Stimulated activated CD8-positive, alpha-beta memory T cell treated with anti-CD3 and anti-CD28 coated beads, Interleukin-15, amount 100 ng/mL, for 4 hours (primary cell): ENCODE measurements around the gene ARHGEF28.

Experiments used
- DNase-seq, 2 donors: peaks; one replicate each; pipeline ENCODE4 v3.0.0-alpha.2; 2020; ENCODE audit warnings: low read depth in 2 of 2

Gene ARHGEF28

DNA sequence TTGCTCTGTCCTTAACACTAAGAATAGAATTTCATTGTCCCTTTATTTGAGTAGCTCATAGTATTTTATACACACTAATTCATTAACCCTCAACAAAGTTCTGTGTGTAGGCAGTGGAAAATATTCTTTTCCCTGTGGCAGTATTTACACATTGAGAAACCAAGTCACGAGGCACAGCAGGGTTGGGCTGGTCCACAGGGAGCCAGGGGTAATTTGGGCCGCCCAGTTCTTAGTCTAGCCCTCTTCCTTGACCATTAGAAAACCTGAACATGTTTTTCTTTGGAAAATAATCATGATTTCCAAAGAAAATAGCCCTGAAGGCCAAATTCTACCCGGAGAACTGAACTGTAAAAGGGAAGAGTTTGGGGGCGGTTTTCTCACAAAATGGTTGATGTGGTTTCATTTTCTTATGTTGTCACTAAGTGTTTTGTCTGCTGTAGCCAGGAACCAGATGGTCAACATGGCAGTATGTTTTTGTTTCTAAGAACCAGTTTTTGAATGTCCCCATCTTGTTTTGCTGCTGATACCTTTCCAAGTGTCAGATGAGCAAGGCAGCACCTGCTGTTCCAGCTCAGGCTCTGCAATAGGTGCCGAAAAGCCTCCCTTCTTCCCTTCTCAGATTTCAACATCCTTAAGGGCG lies 29.6 kb downstream of the ARHGEF28 start:
- DNase-seq = no peak

DNA sequence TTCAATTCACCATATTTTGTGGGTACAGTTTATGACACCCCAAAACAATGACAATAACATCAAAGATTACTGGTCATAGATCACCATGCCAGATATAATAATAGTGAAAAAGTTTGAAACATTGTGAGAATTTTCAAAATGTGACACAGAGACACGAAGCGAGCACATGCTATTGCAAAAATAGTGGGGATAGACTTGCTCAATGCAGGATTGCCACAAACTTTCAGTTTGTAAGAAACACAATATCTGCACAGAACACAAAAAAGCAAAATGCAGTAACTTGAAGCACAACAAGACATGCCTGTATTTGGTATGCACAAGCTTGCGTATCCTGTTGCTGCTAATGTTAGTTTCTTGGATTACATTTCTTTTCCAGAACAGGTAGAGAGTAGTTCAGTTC lies 35.8 kb downstream of the ARHGEF28 start:
- DNase-seq = no peak

DNA sequence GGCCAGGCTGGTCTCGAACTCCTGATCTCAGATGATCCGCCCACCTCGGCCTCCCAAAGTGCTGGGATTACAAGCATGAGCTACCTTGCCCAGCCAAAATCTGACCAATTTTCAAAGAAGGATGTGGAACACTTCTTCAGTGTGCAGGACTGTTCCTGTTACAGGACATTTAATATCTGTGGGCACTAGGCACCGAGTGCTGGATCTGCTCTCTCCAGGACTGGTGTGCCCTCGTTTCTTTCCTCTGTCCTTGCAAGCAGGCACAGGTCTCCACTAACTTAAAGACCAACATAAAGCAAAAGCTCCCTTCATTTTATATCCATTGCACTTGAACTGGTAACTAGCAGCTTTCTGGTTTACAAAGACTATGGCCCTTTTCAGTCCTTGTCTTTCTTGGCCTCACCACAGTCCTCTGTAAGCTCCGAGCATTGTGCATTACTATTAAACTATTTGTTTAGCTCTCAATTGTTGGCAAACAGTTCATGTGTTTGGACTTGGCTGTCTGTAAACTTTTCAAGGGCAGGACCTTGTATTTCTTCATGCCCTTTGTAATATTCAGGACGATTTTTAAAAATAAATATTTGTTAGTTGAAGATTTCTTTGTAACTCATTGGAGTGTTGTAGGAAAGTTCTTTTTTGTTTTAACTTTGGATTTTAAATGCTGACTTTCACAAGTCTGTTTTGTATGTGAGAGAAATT lies 37.3 kb downstream of the ARHGEF28 start:
- no peak for DNase-seq

DNA sequence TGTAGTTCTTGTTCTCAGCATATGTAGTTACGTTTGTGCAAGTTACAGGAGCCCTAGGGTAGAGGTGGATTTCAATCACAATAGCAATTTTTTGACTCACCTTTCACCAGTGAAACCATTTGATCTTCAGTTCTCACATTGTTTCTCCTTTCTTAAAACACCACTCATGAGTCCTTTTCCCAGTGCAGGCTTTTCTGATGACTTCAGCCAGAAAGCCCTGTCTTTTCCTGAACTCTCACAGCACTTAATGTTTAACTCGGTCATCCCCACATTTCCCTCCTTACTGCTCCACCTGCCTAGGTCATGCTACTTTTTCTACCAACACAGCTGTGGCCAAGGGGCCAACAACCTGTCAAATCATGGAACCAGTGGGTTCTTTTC lies 37.9 kb downstream of the ARHGEF28 start:
- no peak for DNase-seq

DNA sequence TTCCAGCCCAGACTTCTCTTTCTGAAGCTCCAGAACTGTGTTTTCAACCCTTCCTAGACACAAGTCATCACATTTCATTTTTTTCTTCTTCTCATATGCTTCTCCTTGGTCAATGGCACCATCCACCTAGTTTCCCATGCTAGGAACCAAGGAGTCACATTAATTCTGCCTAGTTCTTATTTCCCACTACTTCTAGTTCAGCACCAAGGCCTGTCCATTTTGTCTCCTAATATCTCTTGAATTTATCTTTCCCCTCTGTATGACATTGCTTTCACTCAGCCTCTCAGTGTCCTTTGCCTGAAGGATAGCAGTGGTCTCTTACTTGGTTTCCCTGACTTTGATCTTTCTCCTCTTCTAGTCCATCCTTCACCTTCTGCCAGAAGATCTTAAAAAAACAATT lies 38.8 kb downstream of the ARHGEF28 start:
- no peak for DNase-seq

DNA sequence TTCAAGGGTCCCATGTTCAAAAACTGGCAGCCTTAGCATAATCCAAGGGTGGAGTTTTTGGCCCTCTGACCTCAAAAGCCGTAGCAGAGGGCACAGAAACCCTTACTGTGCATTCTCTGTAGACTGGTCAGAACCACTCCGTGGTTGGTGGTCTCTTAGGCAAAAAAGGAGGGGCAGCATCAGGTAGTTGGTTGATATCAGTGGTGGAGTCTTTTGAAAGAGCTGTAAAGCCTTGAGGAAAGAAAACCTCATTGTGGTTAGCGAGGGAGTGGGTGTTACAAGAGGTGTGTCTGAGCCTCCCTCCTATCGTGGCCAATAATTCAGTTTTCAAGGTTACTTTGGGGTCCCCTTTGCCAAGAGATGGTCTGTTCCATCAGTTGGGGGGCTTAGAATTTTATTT lies 40.9 kb downstream of the ARHGEF28 start:
- DNase-seq = no peak

DNA sequence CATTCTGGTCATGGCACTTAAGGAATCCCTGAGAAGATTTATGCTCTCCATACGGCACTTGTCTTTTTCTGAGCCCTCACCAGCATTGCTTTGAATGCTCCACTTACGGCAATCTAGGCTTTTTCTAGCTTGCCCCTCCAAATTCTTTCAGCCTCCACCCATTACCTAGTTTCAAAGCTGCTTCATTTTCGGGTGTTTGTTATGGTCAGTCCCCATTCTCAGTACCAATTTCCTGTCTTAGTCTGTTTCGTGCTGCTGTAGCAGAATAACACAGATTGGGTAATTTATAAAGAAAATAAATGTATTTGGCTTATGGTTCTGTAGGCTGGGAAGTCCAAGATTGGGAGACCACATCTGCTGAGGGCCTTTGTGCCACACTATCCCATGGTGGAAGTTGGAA lies 42.0 kb downstream of the ARHGEF28 start:
- DNase-seq = no peak

DNA sequence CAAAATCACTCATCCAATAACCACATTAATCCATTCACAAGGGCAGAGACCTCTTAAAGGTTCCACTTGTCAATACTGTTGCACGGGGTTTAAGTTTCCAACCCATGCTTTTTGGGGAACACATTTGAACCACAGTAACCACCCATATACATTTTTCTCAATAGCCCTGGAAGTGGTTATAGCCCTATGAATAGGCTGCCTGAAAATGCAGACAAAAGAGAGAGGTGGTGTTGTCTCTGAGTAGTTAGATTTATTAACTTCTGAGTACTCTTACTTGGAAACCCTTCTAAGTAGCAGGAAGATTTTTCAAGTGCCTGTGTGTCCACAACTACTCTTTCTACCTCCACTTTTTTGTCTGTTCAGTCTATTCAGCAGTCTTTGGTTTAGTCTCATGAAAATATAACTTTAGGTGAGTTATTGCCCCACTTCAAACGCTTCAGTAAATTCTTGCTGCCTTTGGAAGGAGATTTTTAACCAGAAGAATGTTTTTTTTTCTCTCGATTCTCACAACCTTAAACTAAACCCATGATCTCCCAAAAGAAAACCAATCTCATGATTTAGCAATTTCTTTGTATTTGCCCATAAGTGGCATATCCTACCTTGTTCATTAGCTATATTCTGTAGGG lies 42.6 kb downstream of the ARHGEF28 start:
- no peak for DNase-seq

DNA sequence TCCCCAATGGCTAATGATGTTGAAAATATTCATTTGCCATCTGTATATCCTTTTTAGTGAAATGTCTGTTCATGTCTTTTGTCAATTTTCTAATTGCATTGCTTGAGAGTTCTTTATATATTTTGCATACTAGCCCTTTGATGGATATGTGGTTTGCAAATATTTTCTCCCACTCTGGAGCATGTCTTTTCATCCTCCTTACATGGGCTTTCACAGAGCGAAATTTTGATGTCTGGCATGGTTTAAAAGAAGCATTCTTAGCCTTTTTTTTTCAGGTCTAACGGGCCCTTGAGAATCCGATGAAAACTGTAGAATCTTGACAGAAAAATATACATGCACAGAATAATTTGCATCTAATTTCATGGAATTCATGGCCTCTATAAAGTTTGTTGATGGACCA lies 44.7 kb downstream of the ARHGEF28 start:
- no peak for DNase-seq

DNA sequence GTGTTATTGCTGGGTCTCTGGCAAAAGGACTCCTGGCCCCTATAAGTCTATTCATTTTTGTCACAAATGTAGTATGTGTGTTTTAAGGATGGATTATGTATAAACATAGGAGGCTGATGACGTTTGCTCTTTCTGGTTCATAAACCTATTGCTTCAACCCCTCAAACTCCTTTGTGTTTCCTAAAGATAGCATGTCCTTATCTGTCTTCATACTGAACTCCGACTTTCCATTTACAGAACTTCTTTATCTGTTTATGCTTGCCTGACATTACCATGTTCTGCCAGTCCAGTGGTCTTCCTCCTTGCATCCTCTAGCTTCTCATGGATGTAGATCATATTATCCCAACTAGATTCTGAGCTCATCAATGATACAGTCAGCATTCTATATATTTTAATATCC lies 46.1 kb downstream of the ARHGEF28 start:
- DNase-seq = no peak

DNA sequence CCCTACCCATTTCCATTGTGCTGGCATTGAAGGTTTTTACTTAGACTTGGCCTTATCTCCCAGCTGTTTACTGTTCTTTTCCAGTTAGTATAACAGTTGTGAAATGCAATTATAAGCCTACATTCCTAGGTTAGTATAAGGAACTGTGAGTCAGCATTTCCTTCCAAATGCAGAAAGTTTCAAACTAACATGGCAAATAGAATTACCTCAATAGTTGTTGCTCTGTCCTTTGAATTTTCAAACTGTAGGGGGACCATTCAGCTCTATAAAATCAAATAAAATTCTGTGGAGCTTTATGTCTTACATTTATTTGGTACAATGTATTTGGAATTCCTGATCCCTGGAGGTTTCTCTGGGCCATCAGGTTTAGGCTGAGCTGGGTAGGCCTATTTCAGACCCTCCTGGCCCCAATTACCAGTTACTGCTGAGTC lies 47.2 kb downstream of the ARHGEF28 start:
- DNase-seq = no peak

DNA sequence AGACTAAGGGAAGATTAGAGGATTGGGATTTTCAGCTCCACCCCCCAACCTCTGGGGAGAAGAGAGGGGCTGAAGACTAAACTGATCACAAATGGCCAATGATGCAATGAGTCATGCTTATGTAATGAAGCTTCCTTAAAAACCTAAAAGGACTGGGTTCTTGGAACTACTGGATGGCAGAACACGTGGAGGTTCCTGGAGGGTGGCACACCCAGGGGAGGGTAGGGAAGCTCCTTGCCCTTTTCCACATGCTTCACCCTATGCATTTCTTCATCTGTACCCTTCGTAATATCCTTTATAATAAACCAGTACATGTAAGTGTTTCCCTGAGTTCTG lies 48.6 kb downstream of the ARHGEF28 start:
- DNase-seq = no peak

DNA sequence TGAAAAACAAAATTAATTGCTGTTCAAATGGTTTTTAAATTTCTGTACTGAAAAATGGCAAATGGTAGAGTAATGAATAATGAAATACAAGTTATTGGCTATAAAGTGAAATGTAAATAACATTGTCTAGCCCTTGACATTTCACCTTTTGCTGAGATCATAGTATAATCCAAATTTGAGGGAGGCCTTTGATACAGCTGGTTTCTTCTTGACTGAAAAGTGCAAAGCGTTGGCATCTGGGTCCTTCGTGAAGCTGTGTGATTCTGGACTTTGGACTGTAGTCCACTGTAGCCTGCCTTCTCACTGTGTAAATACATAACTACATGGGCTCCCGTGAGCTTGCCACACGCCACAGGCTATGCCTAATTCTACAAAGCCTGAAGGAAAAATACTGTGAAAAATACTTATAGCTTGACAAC lies 52.3 kb downstream of the ARHGEF28 start:
- no peak for DNase-seq

DNA sequence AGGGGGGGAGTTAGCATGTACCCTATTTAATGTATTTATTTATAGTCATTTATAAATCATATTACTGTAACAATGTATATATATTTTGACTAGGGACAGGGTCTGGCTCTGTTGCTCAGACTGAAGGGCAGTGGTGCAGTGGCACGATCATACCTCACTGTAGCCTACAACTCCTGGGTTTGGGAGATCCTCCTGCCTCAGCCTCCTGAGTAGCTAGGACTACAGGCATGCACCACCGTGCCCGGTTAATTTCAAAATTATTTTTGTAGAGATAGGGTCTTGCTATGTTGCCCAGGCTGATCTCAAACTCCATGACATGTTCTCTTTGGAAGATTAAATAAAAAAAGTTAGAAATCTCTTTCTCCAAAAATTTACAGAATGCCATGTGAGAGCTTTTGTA lies 52.8 kb downstream of the ARHGEF28 start:
- no peak for DNase-seq

DNA sequence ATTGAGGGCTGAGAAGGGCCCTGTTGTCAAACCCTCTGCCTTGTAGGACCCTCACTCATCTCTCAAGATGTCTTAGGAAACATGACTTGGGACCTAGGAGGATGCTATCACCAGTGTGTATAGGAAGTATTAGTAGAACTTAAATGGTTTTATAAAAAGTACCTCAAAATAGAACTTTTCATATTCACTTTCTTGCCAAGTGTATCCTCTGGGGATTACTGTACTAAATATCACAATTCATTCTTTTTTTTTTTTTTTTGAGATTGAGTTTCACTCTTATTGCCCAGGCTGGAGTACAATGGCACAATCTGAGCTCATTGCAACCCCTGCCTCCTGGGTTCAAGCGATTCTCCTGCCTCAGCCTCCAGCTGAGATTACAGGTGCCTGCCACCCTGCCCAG lies 56.2 kb downstream of the ARHGEF28 start:
- DNase-seq = no peak

DNA sequence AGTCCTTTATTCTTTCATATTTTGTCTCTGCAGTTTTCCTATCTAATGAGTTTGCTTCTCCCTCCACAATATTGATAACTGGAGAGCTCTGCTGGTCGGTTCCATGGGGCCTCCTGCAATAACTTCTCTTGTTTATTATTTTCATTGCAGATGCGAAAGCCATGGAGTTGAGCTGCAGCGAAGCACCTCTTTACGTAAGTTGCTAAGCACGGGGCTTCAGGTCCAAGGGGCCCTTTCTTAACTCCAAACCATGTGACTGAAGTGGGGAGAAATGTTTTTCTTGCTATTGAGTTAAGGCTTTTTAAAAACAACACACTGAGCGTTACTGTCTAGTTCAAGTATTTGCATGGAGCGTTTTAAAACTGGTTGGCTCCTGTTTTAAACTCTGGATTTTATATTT lies 58.7 kb downstream of the ARHGEF28 start:
- DNase-seq = no peak

DNA sequence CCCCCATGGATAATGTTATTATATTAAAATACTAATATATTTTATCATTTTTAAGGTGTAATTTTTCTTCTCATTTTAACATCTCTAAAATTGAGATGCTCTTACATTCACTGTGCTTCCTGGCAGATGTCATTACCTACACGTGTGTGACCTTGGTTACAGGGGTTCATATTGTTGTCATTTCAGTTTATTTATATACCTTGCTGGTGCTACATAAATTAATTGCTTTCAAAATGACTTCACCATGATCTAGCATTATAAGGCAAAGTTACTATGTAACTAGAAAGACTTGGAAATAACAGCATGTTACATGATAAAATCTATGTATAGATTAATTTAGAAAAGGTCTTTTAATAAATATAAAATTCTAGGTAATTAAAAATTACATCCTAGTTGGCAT lies 60.9 kb downstream of the ARHGEF28 start:
- no peak for DNase-seq

DNA sequence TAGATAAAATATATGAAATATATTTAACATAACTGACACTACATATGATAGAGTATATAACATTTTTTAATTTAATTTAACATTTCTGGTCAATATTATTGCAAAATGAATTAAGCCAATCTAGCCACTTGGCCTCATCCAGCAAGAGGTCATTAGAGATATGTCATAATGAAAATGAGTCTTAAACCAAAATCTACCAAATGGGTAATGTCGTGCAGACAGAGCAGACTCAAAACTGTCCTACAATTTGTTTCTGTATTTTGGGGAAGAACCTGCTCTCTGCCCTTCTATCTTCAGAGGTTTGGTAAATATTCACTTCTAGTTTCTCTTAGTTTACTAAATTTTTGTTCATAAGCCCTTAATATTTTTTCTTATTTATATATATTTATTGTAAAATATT lies 61.4 kb downstream of the ARHGEF28 start:
- no peak for DNase-seq

DNA sequence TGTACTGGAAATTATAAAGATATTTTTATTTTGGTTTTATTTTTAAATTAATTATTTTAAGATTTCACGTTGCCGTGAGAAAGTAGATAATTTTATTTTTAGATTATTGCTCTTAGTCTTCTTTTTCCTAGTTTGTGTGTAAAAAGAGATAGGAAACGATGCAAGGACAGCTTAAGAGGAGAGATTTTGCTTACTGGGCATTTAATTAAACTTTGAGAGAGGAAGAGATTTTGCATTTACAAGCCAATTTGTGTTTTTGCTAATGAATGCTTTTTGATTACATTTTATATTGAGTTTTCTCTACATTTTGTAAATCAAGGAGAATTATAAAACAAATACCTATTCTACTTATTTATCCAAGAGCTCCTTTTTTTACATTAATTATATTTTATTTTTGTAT lies 64.0 kb downstream of the ARHGEF28 start:
- no peak for DNase-seq

DNA sequence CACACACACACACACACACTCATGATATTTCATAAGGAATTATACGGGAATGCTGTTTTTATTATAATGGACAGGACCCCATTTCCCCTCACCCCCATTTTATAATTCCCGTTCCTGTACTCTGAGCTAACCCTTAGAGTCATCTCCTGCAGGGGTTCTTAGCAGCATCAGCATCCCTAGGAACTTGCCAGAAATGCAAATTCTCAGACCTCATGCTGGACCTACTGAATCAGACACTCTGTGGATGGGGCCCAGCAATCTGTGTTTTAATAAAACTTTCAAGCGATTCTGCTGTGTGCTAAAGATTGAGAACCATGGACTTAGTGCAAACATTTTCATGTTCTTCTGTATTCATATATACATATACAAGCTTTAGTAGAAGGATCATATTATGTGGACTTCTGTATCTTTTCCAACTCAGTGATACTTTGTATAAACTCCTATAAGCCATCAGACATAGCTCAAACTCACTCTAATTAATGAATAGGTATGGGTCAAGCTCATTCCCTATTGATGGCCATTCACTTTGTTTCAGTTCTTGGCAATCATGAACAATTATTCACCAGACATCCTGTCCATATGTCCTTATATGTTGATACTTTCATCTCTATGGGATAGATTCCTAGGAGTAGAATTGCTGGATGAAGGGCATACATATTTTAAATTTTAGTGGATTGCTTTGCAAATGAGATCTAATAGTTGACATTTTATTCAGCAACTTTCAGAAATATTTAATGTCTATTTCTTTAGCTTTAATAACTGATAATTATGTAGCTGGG lies 65.5 kb downstream of the ARHGEF28 start:
- no peak for DNase-seq

DNA sequence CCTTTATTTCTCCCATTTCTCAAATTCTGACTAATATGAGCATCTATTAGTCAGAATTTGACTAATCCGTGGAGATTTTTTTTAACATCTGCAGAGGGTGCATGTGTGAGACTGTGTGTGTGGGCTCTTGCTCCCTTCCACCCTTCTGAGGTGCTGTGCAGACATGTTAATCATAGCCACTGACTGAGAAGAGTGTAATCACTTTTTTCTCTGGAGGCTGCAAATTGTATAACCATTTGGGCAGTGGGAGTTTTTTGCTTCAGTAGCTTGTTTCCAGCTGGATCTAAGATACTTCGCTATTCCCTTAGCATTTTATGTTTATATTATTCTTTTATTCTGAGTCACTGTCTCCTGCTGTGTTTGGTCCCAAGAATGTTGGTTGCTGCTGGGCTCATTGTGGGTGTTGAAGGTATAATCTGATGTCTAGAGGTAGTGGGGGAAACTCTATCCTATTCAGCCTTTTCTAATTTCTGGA lies 66.2 kb downstream of the ARHGEF28 start:
- DNase-seq = no peak

DNA sequence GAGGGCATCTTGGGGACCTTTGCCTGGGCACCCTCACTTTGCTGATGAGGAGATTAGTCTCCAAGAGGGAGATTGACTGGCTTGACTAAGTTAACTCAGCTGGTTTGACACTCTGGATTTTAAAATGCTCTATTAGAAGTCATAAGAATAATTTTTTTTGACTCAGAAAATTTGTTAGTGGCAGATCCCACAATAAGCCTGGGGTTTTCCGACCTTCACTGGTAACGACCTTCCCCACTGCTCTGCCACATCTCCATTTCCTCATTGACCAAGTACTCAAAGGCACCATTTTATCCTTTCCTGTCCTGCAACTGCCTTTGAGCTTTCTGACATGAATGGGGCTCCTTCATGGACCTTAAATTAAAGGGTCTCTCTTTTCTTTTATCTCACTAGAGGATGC lies 67.0 kb downstream of the ARHGEF28 start:
- no peak for DNase-seq
